Neural cell (in vitro differentiated cells): Measurements from ENCODE around the gene USP48. TPM values are rescaled to one million over a fixed set of nuclear protein-coding genes. Genes with fewer than 3 reads are reported as not detected.

ENCODE experiments used
- H2AFZ ChIP-seq: fragments of 200-600, 300-800 bp; sonication (generic), shearing (Covaris generic); 2 replicates; pipeline ENCODE4 v1.6.0; 2014; ENCODE audit warnings: low read depth, mild to moderate bottlenecking, antibody characterized with exemption, low read length, moderate library complexity
- H3F3A ChIP-seq: fragments of 200-600 bp; shearing (Covaris generic); 2 replicates; pipeline ENCODE4 v1.6.1; 2016; ENCODE audit warnings: mild to moderate bottlenecking, moderate library complexity, mixed read lengths, antibody characterized with exemption, low read length; ENCODE audit not compliant: insufficient read depth, poor library complexity, severe bottlenecking
- H3K27ac ChIP-seq: fragments of 200-600, 300-800 bp; sonication (generic), shearing (Covaris generic); 2 replicates; pipeline ENCODE4 v1.5.1; 2014; ENCODE audit warnings: mild to moderate bottlenecking, low read length, moderate library complexity
- H3K27me3 ChIP-seq: fragments of 300-800, 200-600 bp; sonication (generic), shearing (Covaris generic); 2 replicates; pipeline ENCODE4 v1.6.0; 2014; ENCODE audit warnings: mild to moderate bottlenecking, low read depth, low read length, moderate library complexity; ENCODE audit not compliant: insufficient read depth
- H3K36me3 ChIP-seq: fragments of 300-800, 200-600 bp; sonication (generic), shearing (Covaris generic); 2 replicates; pipeline ENCODE4 v1.5.1; 2014; ENCODE audit warnings: mild to moderate bottlenecking, antibody characterized with exemption, low read length, moderate library complexity; ENCODE audit not compliant: insufficient read depth
- H3K4me2 ChIP-seq: fragments of 300-800, 200-600 bp; sonication (generic), shearing (Covaris generic); 2 replicates; pipeline ENCODE4 v1.6.0; 2014; ENCODE audit warnings: mild to moderate bottlenecking, low read length
- H3K4me3 ChIP-seq: fragments of 300-800, 200-600 bp; sonication (generic), shearing (Covaris generic); 2 replicates; pipeline ENCODE4 v1.5.1; 2014; ENCODE audit warnings: mild to moderate bottlenecking, low read length, moderate library complexity
- H3K79me2 ChIP-seq: fragments of 200-600 bp; shearing (Covaris generic); replicated peaks from 2 replicates; pipeline ENCODE4 v1.6.0; 2014; ENCODE audit warnings: mild to moderate bottlenecking, low read length, moderate library complexity; ENCODE audit not compliant: insufficient read depth
- H3K9ac ChIP-seq: fragments of 300-800, 200-600 bp; sonication (generic), shearing (Covaris generic); 2 replicates; pipeline ENCODE4 v1.6.1; 2016; ENCODE audit warnings: mild to moderate bottlenecking, low read length, mixed read lengths
- H3K9me2 ChIP-seq: fragments of 200-600 bp; shearing (Covaris generic); 2 replicates; pipeline ENCODE4 v1.6.1; 2016; ENCODE audit warnings: mild to moderate bottlenecking, low read length, mixed read lengths; ENCODE audit not compliant: insufficient read depth
- H3K9me3 ChIP-seq: fragments of 200-600, 300-800 bp; sonication (generic), shearing (Covaris generic); 2 replicates; pipeline ENCODE4 v1.6.1; 2016; ENCODE audit warnings: mild to moderate bottlenecking, mixed run types, low read length, moderate library complexity, mixed read lengths
- H4K20me1 ChIP-seq: fragments of 200-600 bp; shearing (Covaris generic); 2 replicates; pipeline ENCODE4 v1.6.1; 2016; ENCODE audit warnings: mild to moderate bottlenecking, mixed run types; ENCODE audit not compliant: insufficient read depth
- EP300 ChIP-seq: fragments of 450-650 bp; conservative IDR thresholded peaks from 2 replicates; pipeline ENCODE4 v1.6.1; 2014; ENCODE audit warnings: antibody characterized with exemption, mild to moderate bottlenecking, moderate library complexity; ENCODE audit not compliant: poor library complexity, severe bottlenecking
- EZH2 ChIP-seq: fragments of 200-600, 300-800 bp; shearing (Covaris generic), sonication (generic); IDR thresholded peaks from 2 replicates; pipeline ENCODE4 v1.6.1; 2014; ENCODE audit warnings: antibody characterized with exemption, low read length, borderline replicate concordance, mild to moderate bottlenecking; ENCODE audit not compliant: insufficient read depth, poor library complexity, severe bottlenecking
- MXI1 ChIP-seq: fragments of 450-650 bp; conservative IDR thresholded peaks from 2 replicates; pipeline ENCODE4 v1.6.1; 2014; ENCODE audit warnings: antibody characterized with exemption, mild to moderate bottlenecking; ENCODE audit not compliant: poor library complexity, severe bottlenecking
- POLR2AphosphoS5 ChIP-seq: IDR thresholded peaks from 2 replicates; pipeline ENCODE4 v1.6.1; 2012
- RAD21 ChIP-seq: fragments of 450-650 bp; conservative IDR thresholded peaks from 2 replicates; pipeline ENCODE4 v1.6.1; 2014; ENCODE audit warnings: antibody characterized with exemption, mild to moderate bottlenecking, moderate library complexity
- REST ChIP-seq: IDR thresholded peaks from 2 replicates; pipeline ENCODE4 v1.6.1; 2012; ENCODE audit warnings: borderline replicate concordance
- SMC3 ChIP-seq: fragments of 450-650 bp; conservative IDR thresholded peaks from 2 replicates; pipeline ENCODE4 v1.6.1; 2014; ENCODE audit warnings: antibody characterized with exemption, mild to moderate bottlenecking, moderate library complexity; ENCODE audit not compliant: poor library complexity
- TAF1 ChIP-seq: IDR thresholded peaks from 2 replicates; pipeline ENCODE4 v1.6.1; 2012; ENCODE audit warnings: low read depth
- polyA plus RNA-seq: library from polyadenylated mRNA; depleted of rRNA; stranded (reverse); fragments of >200 nt; gene quantifications from 2 replicates; pipeline ENCODE4 v1.2.3, GENCODE V29; 2014
- TF ChIP-seq, protein P1 (sequence below): fragments of 450-650 bp; IDR thresholded peaks from 2 replicates; pipeline ENCODE4 v1.5.1; 2014; ENCODE audit warnings: antibody characterized with exemption, mild to moderate bottlenecking, moderate library complexity; ENCODE audit not compliant: poor library complexity, severe bottlenecking

USP48 gene
- polyA plus RNA-seq, 1 donor from 2014 or later, result 67.2 TPM

- no peak overlapping the region for H3K27ac ChIP-seq
- H3K27me3 ChIP-seq, result no peaks in the 10 kb centered on the region
- H3F3A ChIP-seq, result no peaks in the 10 kb centered on the region
- no peak overlapping the region for H3K4me2 ChIP-seq
- H3K4me3 ChIP-seq, result no peak overlapping the region
- TF ChIP-seq MXI1 (no peak), REST (no peak), EP300 (no peak), RAD21 (no peak), TAF1 (no peak), SMC3 (no peak), EZH2 (no peak)
- TF ChIP-seq, protein P1, sequence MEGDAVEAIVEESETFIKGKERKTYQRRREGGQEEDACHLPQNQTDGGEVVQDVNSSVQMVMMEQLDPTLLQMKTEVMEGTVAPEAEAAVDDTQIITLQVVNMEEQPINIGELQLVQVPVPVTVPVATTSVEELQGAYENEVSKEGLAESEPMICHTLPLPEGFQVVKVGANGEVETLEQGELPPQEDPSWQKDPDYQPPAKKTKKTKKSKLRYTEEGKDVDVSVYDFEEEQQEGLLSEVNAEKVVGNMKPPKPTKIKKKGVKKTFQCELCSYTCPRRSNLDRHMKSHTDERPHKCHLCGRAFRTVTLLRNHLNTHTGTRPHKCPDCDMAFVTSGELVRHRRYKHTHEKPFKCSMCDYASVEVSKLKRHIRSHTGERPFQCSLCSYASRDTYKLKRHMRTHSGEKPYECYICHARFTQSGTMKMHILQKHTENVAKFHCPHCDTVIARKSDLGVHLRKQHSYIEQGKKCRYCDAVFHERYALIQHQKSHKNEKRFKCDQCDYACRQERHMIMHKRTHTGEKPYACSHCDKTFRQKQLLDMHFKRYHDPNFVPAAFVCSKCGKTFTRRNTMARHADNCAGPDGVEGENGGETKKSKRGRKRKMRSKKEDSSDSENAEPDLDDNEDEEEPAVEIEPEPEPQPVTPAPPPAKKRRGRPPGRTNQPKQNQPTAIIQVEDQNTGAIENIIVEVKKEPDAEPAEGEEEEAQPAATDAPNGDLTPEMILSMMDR, result no peak
- no peaks in the 10 kb centered on the region for H4K20me1 ChIP-seq
- no peak overlapping the region for H3K9ac ChIP-seq
- no peaks in the 10 kb centered on the region for H3K9me3 ChIP-seq
- no peak overlapping the region for H2AFZ ChIP-seq
- no peaks in the 10 kb centered on the region for H3K36me3 ChIP-seq
- H3K79me2 ChIP-seq, result no peaks in the 10 kb centered on the region
- H3K9me2 ChIP-seq, result no peaks in the 10 kb centered on the region
These were observed 58.9 kb downstream of the USP48 start for GRCh38 chr1:21724098-21724497.

GRCh38 chr1:21721295-21721985, 61.5 kb downstream of the USP48 start:
- Histone ChIP-seq H3K9me3 (no peaks in the 10 kb centered on the region), H4K20me1 (no peaks in the 10 kb centered on the region), H3K27me3 (no peaks in the 10 kb centered on the region), H3K4me3 (no peak overlapping the region), H3K79me2 (no peaks in the 10 kb centered on the region), H3K36me3 (no peaks in the 10 kb centered on the region), H3K4me2 (no peak overlapping the region), H2AFZ (no peak overlapping the region), H3F3A (no peaks in the 10 kb centered on the region), H3K27ac (no peak overlapping the region), H3K9me2 (no peaks in the 10 kb centered on the region), H3K9ac (no peak overlapping the region)
- TF ChIP-seq, protein P1, result no peak
- TF ChIP-seq REST, result no peak
- no peak for TF ChIP-seq TAF1
- TF ChIP-seq SMC3, result no peak
- no peak for TF ChIP-seq EZH2
- no peak for TF ChIP-seq MXI1
- no peak for TF ChIP-seq RAD21
- TF ChIP-seq POLR2AphosphoS5, result no peak
- TF ChIP-seq EP300, result no peak
